HG03460 (cell line): ENCODE measurements around the gene ADSL.
A peak's percentile ranks its signal among the peaks of the same experiment; 100 is the strongest.

Source experiments
- ATAC-seq: cut with Tn5 transposase; IDR thresholded peaks from one replicate; pipeline ENCODE4 v1.9.1; 2021; ENCODE audit not compliant: unreplicated experiment

Gene ADSL

DNA sequence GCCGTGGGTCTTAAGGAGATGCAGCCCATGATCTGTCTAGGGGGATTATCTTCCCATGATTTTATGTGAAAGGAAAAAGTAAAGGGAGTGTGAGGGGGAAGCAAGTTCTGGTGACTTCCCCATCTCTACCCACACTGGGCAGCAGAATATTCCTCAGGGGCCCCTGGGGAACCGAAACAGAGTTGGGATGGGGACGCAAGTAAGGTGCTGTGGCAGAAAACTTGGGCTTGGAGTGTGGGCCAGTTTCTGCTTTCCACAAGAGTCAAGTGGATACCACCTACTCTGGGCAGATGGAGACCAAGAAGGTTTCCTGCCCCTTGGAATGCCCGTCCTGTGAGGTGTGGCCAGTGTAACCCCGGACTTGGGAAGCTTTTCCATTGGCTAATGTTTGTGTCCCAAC, 88.4 kb downstream of the ADSL start:
- no peak for ATAC-seq

DNA sequence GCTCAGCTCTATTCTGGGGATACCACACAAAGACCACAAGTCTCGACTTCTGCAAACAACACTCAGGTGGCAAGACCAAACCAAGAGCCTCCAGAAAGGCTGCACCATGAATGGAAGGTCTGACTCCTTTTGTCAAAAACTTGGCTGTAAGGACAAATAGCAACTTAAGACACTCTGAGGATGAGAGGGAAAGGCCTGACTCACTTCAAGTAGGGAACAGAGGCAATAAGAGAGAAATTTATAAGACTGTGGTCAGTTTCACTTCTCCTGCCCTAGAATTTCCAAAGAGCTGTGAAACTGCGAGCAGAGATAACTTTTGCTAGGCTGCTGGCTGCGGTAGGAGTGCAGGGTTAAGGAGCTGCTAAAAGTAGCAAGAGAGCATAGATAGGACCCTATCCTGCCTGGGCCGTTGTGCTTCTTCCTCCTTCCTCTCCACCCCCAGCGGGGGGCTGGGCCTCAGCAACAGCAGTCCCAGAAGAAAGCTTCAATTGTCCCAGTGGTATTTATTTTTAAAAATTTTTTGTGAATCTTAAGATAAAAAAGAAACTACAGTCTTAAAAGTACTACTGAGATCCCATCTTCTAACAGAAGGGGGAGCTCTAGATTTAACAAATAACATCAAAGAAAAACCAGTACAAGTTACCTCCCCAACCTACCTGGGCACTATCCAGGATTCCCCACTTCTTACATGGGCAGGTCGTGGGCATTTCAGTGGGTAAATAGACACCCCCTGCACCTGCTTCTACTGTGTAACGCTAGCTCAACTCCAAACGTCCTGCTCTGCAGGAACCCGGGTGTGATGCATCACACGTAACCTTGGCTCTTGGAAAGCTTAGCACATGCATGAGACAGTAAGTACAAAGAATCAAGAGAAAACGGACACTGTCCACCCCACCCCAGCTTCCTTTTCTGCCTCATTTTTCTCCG, 90.5 kb downstream of the ADSL start:
- ATAC-seq: peak; percentile 50
